HG03575 (cell line): ENCODE measurements around the gene SH3YL1.

Experiments used
- ATAC-seq: cut with Tn5 transposase; IDR thresholded peaks from one replicate; pipeline ENCODE4 v1.9.1; 2021; ENCODE audit not compliant: unreplicated experiment, insufficient number of reproducible peaks, low FRiP score; ENCODE audit errors: extremely low read depth

The SH3YL1 gene

DNA sequence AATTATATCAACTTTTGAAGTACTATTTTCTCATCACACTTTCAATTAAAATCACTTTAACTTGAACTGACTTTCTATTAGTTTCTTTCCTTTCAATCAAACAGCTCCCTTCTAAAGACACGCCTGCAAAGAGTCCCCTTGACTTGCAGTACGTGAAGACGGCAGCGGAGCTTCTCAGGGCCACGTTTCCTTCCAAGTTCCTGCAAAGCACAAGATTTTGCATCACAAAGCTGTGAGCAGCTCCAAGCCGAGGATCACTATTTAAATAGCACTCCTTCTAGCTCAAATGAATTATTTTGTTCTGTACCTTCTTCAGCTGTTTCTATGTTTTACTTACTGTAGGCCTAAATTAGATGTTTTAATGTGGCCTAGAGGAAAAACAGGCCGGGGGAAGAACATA lies 30.8 kb downstream of the SH3YL1 start:
- ATAC-seq: no peak

DNA sequence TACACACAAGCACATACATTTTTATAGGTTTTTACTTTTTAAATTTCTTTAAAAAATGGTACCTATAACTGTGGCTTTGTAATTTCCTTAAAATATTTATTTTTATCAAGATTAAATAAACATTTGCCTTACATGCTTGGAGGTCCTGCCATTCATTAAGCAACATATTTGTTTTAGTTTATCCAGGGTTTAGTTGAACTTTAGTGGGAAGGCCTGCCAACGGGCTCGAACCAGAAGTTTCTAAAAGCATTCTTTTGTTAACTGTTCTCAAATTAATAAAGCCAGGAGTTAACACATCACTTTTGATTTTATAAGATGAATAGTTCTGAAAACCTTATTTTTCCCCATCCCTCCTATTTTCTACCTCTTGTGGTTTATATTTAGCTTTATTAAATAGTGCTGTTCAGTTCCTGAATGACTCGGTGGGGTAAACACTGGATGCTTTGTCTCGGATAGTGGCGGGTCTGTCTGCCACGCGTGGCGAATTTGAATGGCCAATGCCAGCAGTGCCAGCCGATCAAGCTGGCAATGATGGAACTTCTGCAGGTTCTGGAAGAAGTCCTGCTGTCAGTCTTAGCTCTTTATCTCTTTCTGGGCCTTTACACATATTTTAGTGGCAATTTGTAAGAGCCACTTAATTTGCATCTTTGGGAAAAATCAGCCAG lies 32.2 kb downstream of the SH3YL1 start:
- ATAC-seq: no peak

DNA sequence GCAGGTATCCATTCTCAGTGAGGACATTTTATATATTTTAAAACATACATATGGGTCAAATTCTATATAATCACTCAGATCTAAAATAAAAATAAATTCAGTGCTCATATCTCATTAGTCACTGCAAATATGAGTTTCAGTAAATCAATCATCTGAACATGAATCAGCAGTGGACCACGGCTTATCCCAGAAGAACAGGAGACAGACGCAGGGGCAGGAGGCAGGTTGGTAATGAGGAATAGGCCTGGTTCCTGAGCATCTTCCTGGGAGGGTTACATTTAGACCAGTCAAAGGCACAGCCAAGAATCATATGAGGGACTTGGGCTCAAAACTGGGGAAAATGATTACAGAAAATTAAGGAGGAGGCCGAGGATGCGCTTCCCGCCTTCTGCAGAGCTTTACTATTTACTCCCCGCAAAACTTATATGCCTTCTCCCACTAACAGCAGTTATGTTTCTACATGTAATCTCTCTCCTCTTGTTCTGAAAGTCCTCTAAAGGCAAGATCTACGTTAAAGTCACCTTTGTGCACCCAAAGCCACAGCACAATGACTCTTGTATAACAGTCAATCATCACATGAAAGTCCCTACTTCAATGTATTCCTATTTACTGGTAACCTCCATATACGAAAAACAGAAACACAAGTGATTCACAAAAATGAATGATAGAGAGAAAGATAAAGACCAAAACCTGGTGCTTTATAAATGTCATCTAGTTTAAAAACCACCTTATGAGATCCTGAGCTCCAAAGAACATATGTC lies 35.1 kb downstream of the SH3YL1 start:
- no peak for ATAC-seq

DNA sequence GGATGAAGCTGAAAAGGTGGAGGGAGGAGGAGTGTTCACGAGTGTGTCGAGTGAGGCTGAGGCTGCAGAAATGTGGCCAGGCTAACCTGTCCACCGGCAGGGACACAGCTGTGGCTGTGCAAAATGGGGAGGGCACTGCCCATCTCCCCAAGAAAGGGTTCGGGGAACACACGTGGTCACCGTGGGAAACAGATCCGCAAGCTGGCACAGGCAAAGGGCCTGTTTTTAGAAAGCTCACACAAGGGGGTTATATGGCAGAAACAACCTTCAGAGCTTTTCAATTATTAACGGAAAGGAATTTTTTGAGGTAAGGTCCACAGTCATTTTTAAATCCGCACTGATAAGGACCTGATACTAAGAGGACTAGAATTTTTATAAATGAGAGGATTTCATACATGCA lies 35.7 kb downstream of the SH3YL1 start:
- ATAC-seq: no peak

DNA sequence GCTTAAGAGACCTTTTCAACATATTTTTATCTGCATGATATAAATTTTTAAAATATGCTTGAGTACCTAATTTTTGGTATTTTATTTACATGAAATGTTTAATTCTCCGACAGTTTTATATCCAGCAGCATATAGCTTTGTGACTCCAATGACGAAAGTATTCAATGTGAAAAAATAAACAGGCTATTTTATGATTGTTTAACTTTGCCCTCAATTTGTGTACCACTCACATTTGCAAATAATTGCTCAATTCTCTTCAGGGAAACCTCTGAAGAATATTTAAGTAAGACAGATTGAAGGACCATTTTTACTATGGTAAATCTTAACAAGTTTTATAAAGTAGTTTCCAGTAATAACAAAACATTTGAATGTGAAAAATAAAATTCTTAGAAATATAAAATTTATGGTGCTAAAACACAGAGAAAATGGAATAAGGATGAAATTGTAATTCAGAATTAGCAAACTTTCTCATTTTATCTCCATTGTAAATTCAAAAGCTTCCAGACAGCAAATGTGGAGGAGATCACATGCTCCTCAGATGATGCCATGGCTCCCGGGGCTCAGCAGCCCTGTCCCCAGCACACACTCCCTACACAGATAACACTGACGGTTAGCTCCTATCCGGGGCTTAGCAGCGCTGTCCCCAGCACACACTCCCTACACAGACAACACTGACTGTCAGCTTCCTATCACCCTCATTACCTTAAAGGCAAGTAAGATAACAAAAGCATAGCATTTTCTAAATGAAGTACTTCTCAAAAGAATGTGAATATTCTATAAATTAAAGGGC lies 39.7 kb downstream of the SH3YL1 start:
- ATAC-seq: no peak

DNA sequence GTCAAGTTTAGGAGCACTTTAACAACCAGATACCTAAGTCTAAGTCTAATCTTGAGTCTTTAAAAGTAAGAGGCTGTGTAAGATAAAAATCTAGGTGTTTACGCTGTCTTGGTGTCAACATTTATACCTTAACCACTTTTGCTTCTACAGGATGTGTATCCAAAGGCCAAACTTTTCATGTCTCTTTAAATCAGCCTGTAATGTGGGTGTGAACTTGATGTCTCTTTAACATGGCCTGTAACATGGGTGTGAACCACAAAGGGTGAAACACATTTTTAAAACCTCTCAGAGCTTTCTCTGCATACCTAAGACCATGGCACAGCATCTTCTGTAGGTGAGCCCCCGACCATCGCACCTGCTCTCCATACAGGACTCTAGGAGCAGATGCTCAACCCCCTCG lies 40.4 kb downstream of the SH3YL1 start:
- no peak for ATAC-seq

DNA sequence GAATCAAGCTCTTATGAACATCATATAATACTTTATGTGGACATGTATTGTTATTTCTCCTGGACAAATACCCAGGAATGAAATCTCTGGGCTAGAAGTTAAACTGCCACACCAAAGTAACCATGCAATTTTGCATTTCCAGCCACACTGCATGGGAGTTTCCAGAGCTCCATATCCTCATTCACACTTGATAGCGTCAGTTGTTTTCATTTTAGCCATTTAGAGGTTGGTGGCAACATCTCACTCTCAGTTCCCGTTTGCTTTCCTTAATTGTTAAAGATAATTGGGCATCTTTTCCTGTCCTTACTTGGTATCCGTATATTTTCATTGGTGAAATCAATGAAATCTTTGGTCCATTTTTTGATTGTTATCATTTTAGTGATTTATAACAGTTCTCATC lies 47.8 kb downstream of the SH3YL1 start:
- no peak for ATAC-seq

DNA sequence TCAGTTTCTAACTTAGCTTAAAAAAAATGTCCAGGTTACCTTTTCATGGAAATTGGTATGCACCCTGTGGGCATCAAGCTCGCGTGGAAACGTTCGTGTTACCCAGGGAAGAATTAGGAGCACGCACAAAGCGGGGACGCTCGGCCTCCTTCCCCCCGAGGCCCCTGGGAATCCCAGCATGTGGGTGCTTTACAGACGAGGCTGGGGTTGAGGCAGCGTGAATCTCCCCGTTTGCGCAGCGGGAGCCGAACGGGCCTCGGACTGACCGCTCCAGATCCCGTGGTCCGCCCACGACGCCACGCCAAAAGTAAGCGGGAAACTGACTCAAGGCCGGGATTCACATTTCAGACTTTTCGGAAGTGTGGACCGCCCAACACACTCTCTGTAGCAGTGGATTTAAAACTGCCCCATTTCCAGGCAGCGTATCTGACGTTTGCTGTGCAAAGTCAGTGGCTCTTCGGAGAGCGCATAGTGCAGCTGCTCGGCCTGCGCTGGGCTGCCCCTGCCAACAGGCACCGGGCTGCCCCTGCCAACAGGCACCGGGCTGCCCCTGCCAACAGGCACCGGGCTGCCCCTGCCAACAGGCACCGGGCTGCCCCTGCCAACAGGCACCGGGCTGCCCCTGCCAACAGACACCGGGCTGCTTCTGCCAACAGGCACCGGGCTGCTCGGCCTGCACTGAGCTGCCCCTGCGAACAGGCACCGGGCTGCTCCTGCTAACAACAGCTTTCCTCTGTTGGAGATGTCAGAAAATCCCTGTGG lies 49.7 kb downstream of the SH3YL1 start:
- no peak for ATAC-seq

DNA sequence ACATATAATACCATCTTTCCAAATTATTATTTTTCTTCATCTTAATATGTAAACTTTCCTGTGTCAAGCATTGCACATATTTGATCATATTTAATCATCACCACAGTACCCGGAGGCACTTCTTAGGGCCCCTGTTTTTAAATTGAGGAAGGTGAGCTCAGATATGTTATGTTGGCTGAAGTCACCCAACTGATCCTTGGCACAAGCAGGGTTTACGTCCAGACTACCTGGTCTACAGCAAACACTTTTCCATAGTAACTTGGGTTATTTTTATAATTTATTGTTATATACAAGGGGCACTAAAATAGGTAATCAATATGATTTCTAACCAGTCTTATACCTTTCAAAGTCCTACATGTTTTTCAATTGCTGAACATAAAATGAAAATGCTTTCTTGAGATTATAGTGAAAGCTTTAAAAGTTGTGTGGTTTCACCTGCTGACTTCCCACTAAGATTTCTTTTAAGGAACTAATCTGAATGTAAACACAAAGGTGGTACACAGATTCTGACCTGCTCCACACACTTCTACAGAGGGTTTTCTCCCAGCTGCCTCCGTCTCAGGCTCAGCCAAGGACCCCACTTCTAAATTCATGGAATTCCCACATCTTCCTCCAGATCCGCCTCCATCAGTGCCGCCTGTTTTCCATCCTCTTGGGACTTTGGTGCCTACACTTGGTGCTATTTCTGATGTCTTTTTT lies 52.2 kb downstream of the SH3YL1 start:
- no peak for ATAC-seq

DNA sequence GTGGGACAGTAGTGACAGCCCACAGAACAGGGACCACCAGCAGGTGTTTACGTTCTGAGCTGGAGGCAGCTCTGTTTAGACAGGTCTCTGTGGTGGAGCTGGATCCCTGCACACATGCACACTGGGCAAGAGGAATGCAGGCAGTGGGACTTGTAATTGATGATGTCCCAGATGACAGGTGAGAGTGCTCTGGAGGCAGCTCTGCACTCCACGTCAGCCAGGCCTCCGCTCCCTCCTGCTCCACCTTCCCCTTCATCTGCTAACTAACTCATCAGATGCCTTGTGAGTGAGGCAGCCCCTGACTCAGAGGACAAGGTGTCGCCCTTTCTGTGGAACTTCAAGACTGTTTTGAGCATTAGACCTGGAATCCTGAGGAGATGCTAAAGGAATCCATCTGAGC lies 53.2 kb downstream of the SH3YL1 start:
- ATAC-seq: no peak

DNA sequence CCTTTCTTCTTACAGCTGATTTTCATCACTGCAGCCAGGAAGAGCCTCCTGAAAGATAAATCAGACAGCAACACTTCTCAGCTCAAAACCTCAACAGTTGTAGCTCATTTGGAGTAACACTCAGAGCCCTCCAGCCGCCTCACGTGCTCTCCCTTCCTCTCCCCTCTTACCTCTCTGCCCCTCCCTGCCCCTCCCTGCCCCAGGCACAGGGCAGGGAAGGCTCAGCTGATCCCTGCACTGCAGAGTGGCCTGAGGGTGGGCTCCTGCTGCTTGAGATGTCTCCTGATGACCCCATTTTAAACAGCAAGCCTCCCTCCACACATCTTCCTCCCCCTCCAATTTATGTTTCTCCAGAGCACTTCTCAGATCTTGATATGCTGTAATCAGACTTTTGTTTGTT lies 54.4 kb downstream of the SH3YL1 start:
- no peak for ATAC-seq

DNA sequence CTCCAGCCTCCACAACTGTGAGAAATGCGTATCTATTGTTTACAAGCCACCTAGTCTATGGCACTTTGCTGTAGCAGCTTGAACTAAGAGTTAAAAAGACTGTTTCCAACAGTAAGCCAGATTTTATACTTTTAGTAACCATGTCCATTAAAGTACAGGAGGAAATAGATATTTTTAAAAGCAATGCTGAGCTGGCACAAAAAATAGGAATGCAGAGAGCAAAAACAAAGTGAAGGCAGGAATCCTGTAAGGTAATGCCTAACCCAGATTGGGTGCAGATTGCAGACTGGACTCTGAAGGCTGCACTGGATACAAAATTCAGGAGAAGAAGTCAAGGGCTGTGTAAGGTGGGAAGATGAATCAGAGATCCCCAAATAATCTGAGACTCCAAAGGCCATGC lies 55.5 kb downstream of the SH3YL1 start:
- ATAC-seq: no peak

DNA sequence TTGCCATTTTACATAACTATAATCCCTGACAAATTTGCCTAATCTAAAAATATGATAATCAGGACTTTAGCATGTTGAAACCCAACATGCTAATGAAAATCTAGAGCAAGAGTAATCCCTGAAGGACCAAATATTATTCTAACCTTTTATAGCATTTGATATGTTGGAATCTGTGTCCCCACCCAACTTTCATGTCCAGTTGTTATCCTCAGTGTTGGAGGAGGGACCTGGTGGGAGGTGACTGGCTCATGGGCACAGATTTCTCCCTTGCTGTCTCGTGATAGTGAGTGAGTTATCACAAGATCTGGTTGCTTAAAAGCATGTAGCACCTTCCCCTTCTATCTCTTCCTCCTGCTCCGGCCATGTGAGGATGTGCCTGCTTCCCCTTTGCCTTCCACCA lies 59.8 kb downstream of the SH3YL1 start:
- ATAC-seq: no peak

DNA sequence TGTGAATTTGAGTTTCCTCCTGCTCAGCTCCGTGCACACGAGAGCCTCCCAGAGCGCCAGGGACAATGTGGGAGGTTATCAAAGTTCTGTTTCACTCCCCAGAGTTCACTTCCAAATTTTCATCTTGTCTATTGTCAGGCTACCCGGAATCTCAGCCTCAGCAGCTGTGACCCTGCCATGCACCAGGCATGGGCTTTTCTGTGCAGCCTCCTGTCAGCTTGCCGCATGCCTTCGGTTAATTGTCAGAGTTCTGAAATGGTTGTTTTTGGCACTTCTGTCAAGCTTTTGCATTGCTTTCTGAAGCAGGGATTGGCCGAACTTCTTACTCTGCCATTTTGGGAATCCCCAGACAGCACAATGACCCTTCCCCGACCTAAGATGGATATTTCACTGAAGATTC lies 60.4 kb downstream of the SH3YL1 start:
- ATAC-seq: no peak

DNA sequence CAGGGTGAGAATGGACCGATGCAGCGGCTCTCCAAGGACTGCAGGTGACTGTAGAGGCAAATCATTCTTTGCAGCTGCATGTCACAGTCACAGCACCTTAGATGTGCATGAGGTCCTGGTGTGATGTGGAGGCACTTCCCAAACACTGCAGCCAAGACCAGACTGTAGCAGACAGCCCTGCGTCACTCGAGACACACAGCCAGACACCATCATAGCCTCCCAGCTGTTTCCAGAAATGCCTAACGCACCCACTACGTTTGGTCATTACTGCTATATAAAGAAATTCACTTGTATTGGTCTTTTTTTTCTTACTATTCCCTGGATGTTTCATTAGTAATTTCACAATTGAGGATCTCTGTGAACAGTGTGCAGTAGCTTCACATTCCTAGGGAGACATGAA lies 60.9 kb downstream of the SH3YL1 start:
- no peak for ATAC-seq

DNA sequence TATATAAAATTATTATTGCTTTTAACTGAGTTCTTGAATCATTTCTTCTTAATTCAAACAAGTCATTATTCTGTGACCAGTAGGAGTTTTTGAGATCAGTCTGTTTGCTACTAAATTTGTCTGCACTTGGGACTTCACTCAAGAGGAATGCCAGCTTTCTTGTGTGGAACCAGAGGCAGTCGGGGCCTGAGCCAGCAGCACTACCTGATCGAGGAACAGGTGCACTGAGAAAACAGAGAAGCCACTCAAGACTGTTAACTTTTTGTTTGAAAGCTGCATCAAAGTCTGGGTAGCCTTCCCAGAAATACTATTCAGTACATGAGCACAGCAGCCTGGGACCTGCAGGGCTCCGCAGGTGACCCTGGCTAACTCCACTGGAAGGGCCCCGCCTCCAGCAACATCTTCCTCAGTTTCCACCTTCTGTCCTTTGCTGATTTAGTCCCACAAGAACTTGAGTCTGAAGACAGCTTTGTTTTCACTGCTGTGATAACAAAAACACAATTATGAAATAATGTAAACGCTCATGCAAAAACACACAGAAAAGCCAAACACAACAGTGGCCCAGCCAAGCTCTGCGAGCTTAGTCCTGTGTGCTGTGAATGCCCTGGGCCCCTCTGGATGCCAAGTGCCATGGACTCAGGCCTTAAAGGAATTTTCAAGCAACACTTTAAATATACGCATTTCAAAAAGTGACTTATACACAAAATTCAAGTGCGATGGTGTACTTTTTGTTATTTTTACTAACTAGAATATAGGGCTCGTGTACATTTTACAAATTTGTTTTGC lies 62.0 kb downstream of the SH3YL1 start:
- no peak for ATAC-seq

DNA sequence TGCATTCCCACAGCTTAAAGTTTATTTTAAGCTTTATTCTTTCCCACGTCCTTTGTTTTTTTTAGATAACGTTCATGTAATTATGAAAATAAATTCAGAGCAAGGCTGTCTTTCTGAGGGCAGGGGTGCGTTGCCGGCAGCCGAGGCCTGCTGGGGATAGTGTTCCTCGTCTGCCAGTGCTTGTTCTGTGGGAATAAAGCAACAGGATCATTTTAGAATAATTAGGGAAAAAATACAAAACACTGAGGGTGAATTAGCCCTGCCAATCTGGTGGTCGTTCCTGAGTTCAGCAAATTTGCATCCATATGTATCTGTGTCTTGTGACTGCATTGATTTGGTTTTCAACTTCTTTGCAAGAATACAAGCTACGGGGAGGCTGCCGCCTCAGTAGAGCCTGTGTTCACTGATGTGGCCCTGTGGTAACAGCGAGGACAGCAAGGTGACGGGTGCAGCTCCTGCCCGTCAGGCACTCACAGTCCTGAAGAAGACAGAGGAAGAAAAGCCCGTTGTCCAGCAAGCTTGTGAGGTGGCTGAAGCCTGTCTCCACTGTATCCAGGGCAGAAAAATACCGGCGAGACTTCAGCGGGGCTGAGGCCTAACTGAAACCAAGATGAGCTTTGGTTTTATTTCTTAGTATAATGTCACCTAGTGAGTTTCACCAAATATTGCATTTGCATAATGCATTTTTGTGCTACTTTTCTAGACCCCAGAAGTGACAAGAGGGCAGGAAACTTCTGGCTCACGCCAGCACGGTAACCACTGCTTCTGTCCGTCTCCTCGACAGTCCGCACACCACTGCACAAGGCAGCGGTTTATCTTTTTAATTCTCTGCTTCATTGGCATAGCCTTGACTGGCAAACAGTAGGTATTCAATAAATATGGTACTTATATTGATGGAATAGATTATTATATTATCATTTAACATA lies 64.5 kb downstream of the SH3YL1 start:
- ATAC-seq: no peak
